Astrocyte of the cerebellum (primary cell): ENCODE results near the gene CTNNA1.

Source experiments
- DNase-seq: peaks from one replicate; pipeline ENCODE4 v3.0.0-alpha.2; 2011; ENCODE audit warnings: low read depth
- H3K4me3 ChIP-seq: 2 replicates; pipeline ENCODE4 v1.5.1; 2011; ENCODE audit warnings: mild to moderate bottlenecking, low read depth, low read length, moderate library complexity
- CTCF ChIP-seq: IDR thresholded peaks from 2 replicates; pipeline ENCODE4 v1.5.1; 2012; ENCODE audit warnings: low read length, low read depth, moderate library complexity, mild to moderate bottlenecking; ENCODE audit errors: missing control alignments
- in situ Hi-C: cut with HindIII; loops from 2 replicates; pipeline ENCODE4 v1.10.0; 2017; ENCODE audit warnings: low sequenced_read_pairs

CTNNA1 gene

GRCh38 chr5:138910546-138911185 is 157.4 kb downstream of the CTNNA1 start:
- no peak for DNase-seq
- H3K4me3 ChIP-seq, result no peak overlapping the region
- TF ChIP-seq CTCF, result no peak
- in situ Hi-C loops, result no loop called here

GRCh38 chr5:138911441-138911840 is 158.2 kb downstream of the CTNNA1 start:
- H3K4me3 ChIP-seq, result no peak overlapping the region
- DNase-seq, result peak; percentile 39
- in situ Hi-C loops, result no loop called here
- TF ChIP-seq CTCF, result no peak

DNA sequence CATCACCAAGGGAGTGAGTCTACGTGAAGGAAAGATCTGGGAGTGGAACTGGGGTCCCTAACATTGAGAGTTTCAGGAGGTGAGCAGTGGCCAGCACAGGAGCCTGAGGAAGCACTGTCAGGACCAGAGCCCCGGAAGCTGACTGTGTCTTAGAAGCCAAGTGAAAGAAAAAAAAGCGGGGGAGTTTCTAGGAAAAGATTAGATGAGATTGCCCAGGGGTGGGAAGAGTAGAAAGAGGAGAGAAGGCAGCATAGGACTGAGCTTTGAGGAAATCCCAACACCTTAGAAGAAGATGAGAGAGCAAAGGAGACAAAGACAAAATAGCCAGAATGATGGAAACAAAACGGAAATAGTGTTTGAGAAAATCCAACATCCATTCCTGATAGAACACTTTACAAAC is 158.9 kb downstream of the CTNNA1 start:
- TF ChIP-seq CTCF, result no peak
- in situ Hi-C loops, result no loop called here
- DNase-seq, result no peak
- H3K4me3 ChIP-seq, result no peak overlapping the region

DNA sequence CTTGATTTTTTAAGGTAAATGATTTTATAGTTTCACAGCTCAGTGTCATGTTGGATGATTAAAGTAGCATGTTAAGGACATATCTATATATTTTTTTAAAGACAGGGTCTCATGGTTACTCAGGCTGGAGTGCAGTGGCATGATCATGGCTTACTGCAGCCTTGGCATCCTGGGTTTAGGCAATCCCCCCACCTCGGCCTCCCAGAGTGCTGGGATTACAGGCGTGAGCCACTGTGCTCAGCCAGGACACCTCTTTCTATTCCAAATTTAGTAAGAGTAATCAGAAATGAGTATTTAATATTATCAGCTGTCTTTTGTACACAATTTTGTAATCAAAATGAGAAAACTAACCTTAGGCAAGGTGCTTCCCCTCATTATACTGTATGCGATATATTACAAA is 160.5 kb downstream of the CTNNA1 start:
- in situ Hi-C loops, result no loop called here
- DNase-seq, result no peak
- no peak for TF ChIP-seq CTCF
- no peak overlapping the region for H3K4me3 ChIP-seq

DNA sequence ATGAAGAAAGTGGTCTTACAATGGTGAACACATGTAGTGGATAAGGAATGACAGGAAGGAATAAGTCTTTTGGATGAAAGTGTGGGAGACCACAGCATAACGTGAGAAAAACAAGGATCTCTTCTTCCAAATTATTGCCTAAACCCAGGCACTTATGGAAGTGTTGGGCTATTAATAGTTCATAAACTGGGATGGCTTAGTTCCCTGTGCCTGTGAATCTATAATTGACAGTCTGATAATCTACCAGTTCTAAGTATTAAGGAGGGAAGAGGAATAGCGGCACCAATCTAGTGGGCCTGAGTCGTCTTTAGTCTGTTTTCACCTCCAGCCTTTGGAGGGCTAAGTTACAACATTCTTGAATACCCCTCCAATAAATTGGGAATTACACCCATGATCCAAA is 161.1 kb downstream of the CTNNA1 start:
- in situ Hi-C loops, result no loop called here
- DNase-seq, result no peak
- TF ChIP-seq CTCF, result no peak
- H3K4me3 ChIP-seq, result no peak overlapping the region

GRCh38 chr5:138918686-138919085 is 165.5 kb downstream of the CTNNA1 start:
- in situ Hi-C loops, result no loop called here
- DNase-seq, result no peak

More at GRCh38 chr5:138918686-138919085, 165.5 kb downstream of the CTNNA1 start:
- no peak for TF ChIP-seq CTCF
- no peak overlapping the region for H3K4me3 ChIP-seq
